PC-3 (cell line): ENCODE results near the gene RPRD1A.

Experiments
- EZH2 ChIP-seq: fragments of 300-600 bp; sonication (generic); IDR thresholded peaks from one replicate; pipeline ENCODE4 v1.6.1; 2017; ENCODE audit warnings: antibody characterized with exemption, mild to moderate bottlenecking, low read length; ENCODE audit not compliant: unreplicated experiment
- TF ChIP-seq, protein P1 (sequence below): fragments of 300-600 bp; sonication (generic); conservative IDR thresholded peaks from 2 replicates; pipeline ENCODE4 v1.5.1; 2017; ENCODE audit warnings: antibody characterized with exemption, low read depth, mild to moderate bottlenecking, low read length

DNA sequence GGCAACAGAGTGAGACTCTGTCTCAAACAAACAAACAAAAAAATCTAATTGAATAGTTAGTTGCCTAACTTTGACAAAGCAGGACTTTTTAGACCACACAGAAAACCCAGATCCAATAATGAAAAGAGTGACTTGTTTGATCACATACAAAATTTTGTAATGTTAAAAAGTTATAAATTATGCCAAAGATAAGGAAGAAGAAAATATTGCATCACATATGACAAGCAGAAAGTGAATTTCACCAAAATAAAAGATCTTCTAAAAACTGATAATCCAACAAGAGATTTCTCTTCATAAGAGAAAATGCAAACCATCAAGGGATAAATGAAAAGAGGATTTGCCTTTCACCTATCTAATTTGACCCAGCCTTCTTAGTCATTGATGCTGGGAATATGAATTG, 97.7 kb downstream of the RPRD1A start:
- TF ChIP-seq, protein P1, sequence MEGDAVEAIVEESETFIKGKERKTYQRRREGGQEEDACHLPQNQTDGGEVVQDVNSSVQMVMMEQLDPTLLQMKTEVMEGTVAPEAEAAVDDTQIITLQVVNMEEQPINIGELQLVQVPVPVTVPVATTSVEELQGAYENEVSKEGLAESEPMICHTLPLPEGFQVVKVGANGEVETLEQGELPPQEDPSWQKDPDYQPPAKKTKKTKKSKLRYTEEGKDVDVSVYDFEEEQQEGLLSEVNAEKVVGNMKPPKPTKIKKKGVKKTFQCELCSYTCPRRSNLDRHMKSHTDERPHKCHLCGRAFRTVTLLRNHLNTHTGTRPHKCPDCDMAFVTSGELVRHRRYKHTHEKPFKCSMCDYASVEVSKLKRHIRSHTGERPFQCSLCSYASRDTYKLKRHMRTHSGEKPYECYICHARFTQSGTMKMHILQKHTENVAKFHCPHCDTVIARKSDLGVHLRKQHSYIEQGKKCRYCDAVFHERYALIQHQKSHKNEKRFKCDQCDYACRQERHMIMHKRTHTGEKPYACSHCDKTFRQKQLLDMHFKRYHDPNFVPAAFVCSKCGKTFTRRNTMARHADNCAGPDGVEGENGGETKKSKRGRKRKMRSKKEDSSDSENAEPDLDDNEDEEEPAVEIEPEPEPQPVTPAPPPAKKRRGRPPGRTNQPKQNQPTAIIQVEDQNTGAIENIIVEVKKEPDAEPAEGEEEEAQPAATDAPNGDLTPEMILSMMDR: no peak
- TF ChIP-seq EZH2: no peak
